ENCODE data around the gene ETV6.
A peak's percentile ranks its signal among the peaks of the same experiment; 100 is the strongest.

Gene ETV6

GRCh38 chr12:11869406-11869805 is 219.9 kb downstream of the ETV6 start:
- in situ Hi-C loops (cut with MboI; ENCODE audit: low pct_unique_long_range_greater_than_20kb, low sequenced_read_pairs, unreplicated experiment) = no loop called here
- TF ChIP-seq CTCF (IDR thresholded peaks at IDR 0.05; ENCODE audit: extremely low read depth, insufficient read depth, missing control alignments) = no peak
- DNase-seq (ENCODE audit: low spot score) = no peak

- no peak for TF ChIP-seq CTCF (IDR thresholded peaks at IDR 0.05; ENCODE audit: extremely low read depth, insufficient read depth, missing control alignments)
- no peak for DNase-seq (ENCODE audit: low spot score)
- in situ Hi-C loops (cut with MboI; ENCODE audit: low pct_unique_long_range_greater_than_20kb, low sequenced_read_pairs, unreplicated experiment) = no loop called here
Observed at GRCh38 chr12:11870041-11870451, 220.6 kb downstream of the ETV6 start.

GRCh38 chr12:11872055-11872454 is 222.6 kb downstream of the ETV6 start:
- DNase-seq (ENCODE audit: low spot score) = no peak
- no peak for TF ChIP-seq CTCF (IDR thresholded peaks at IDR 0.05; ENCODE audit: extremely low read depth, insufficient read depth, missing control alignments)
- in situ Hi-C loops (cut with MboI; ENCODE audit: low pct_unique_long_range_greater_than_20kb, low sequenced_read_pairs, unreplicated experiment) = no loop called here

- no peak for TF ChIP-seq CTCF (IDR thresholded peaks at IDR 0.05; ENCODE audit: extremely low read depth, insufficient read depth, missing control alignments)
- in situ Hi-C loops (cut with MboI; ENCODE audit: low pct_unique_long_range_greater_than_20kb, low sequenced_read_pairs, unreplicated experiment) = no loop called here
- DNase-seq (ENCODE audit: low spot score) = peak; percentile 30
Observed at GRCh38 chr12:11875414-11875935, 226.0 kb downstream of the ETV6 start.

- TF ChIP-seq CTCF (IDR thresholded peaks at IDR 0.05; ENCODE audit: extremely low read depth, insufficient read depth, missing control alignments) = no peak
Observed at GRCh38 chr12:11876307-11876706, 226.8 kb downstream of the ETV6 start.

GRCh38 chr12:11877102-11877826 is 227.8 kb downstream of the ETV6 start:
- DNase-seq (ENCODE audit: low spot score) = no peak
- in situ Hi-C loops (cut with MboI; ENCODE audit: low pct_unique_long_range_greater_than_20kb, low sequenced_read_pairs, unreplicated experiment) = no loop called here
- TF ChIP-seq CTCF (IDR thresholded peaks at IDR 0.05; ENCODE audit: extremely low read depth, insufficient read depth, missing control alignments) = no peak

More at GRCh38 chr12:11876307-11876706, 226.8 kb downstream of the ETV6 start:
- DNase-seq (ENCODE audit: low spot score) = no peak
- in situ Hi-C loops (cut with MboI; ENCODE audit: low pct_unique_long_range_greater_than_20kb, low sequenced_read_pairs, unreplicated experiment) = no loop called here
